Activated CD8-positive, alpha-beta T cell treated with anti-CD3 and anti-CD28 coated beads for 36 hours (primary cell): ENCODE results near the gene TTC28. TPM values are rescaled to one million over a fixed set of nuclear protein-coding genes. Genes with fewer than 3 reads are reported as not detected.
"Not testable (repeated sequence)": the region's sequence is repeated elsewhere in the genome, so short reads cannot be mapped to it uniquely, and the experiment has no call there.

ENCODE experiments used
- ATAC-seq: fragments of 200-7000 bp; cut with Tn5 transposase; one replicate; pipeline ENCODE4 v1.10.0; 2021; ENCODE audit warnings: mild to moderate bottlenecking, moderate library complexity
- CTCF ChIA-PET: fragments of 350-600 bp; sonication (Branson Sonifier 250); formaldehyde crosslinking; loops from one replicate; lab custom pipeline; 2021; ENCODE audit warnings: antibody characterized with exemption; lab: Charles Lee
- POLR2A ChIA-PET: fragments of 350-600 bp; sonication (Branson Sonifier 250); formaldehyde crosslinking; loops from one replicate; lab custom pipeline; 2021; ENCODE audit warnings: antibody characterized with exemption; lab: Charles Lee
- DNase-seq: peaks from one replicate; pipeline ENCODE4 v3.0.0-alpha.2; 2020
- H3K27ac Mint-ChIP-seq: one replicate; pipeline ENCODE4 v1.8.0; 2021; ENCODE audit warnings: mild to moderate bottlenecking, mixed read lengths
- H3K27me3 Mint-ChIP-seq: one replicate; pipeline ENCODE4 v1.8.0; 2021; ENCODE audit warnings: mixed read lengths
- H3K36me3 Mint-ChIP-seq: one replicate; pipeline ENCODE4 v1.8.0; 2021; ENCODE audit warnings: low read depth, mixed read lengths
- H3K4me1 Mint-ChIP-seq: one replicate; pipeline ENCODE4 v1.8.0; 2021; ENCODE audit warnings: low read depth, mixed read lengths
- H3K4me3 Mint-ChIP-seq: one replicate; pipeline ENCODE4 v1.8.0; 2021; ENCODE audit warnings: mild to moderate bottlenecking, moderate library complexity, mixed read lengths
- H3K9me3 Mint-ChIP-seq: one replicate; pipeline ENCODE4 v1.8.0; 2021; ENCODE audit warnings: mixed read lengths
- intact Hi-C: fragments of 100-400 bp; cut with micrococcal nuclease; formaldehyde crosslinking; loops from one replicate; pipeline ENCODE4 v1.10.0; 2022
- total RNA-seq, 2 experiments: library from RNA; stranded (reverse); gene quantifications; one replicate each; pipeline ENCODE4 v1.2.3, GENCODE V29; 2021
- TF ChIP-seq, protein P1 (sequence below): fragments of 200-600 bp; IDR thresholded peaks from one replicate; pipeline ENCODE4 v1.8.0; 2022; ENCODE audit warnings: antibody characterized with exemption, mild to moderate bottlenecking

Gene TTC28
- total RNA-seq, 2 experiments from 2014 or later: 0.58 to 1.9 TPM

DNA sequence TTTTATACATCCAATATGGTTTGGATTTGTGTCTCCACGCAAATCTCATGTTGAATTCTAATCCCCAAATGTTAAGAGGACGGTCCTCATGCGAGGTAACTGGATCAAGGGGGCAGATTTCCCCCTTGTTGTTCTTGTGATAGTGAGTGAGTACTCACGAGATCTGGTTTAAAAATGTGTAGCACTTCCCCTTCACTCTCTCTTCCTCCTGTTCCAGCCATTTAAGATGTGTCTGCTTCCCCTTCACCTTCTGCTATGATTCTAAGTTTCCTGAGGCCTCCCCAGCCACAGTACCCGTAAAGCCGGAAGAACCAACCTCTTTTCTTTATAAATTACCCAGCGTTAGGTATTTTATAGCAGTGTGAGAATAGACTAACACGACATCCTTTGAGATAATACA, 98.6 kb downstream of the TTC28 start:
- DNase-seq: no peak
- intact Hi-C loops: no loop called here
- ATAC-seq: no peak
- no peak overlapping the region for H3K4me3 Mint-ChIP-seq
- TF ChIP-seq, protein P1, sequence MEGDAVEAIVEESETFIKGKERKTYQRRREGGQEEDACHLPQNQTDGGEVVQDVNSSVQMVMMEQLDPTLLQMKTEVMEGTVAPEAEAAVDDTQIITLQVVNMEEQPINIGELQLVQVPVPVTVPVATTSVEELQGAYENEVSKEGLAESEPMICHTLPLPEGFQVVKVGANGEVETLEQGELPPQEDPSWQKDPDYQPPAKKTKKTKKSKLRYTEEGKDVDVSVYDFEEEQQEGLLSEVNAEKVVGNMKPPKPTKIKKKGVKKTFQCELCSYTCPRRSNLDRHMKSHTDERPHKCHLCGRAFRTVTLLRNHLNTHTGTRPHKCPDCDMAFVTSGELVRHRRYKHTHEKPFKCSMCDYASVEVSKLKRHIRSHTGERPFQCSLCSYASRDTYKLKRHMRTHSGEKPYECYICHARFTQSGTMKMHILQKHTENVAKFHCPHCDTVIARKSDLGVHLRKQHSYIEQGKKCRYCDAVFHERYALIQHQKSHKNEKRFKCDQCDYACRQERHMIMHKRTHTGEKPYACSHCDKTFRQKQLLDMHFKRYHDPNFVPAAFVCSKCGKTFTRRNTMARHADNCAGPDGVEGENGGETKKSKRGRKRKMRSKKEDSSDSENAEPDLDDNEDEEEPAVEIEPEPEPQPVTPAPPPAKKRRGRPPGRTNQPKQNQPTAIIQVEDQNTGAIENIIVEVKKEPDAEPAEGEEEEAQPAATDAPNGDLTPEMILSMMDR: no peak
- POLR2A ChIA-PET: no interaction called here
- no peaks in the 10 kb centered on the region for H3K9me3 Mint-ChIP-seq
- CTCF ChIA-PET: no interaction called here
- H3K27me3 Mint-ChIP-seq: peaks cover 23% of the 10 kb centered on the region
- H3K27ac Mint-ChIP-seq: no peak overlapping the region
- H3K36me3 Mint-ChIP-seq: no peaks in the 10 kb centered on the region
- H3K4me1 Mint-ChIP-seq: no peaks in the 10 kb centered on the region

GRCh38 chr22:28576162-28576561, 103.5 kb downstream of the TTC28 start:
- Mint-ChIP-seq H3K27me3 (peaks cover 32% of the 10 kb centered on the region), H3K4me3 (no peak overlapping the region), H3K36me3 (no peaks in the 10 kb centered on the region), H3K4me1 (no peaks in the 10 kb centered on the region), H3K27ac (no peak overlapping the region), H3K9me3 (no peaks in the 10 kb centered on the region)
- DNase-seq: no peak
- ChIA-PET POLR2A (no interaction called here), CTCF (interaction anchor here (0.6 to 1.0 kb wide), 2 partner anchors 8 to 578 kb away, joined by 3 read pairs; no protein-coding TSS in a partner anchor)
- ATAC-seq: no peak
- intact Hi-C loops: no loop called here
- TF ChIP-seq, protein P1: no peak

- no peaks in the 10 kb centered on the region for H3K9me3 Mint-ChIP-seq
- TF ChIP-seq, protein P1: no peak
- CTCF ChIA-PET: interaction anchor here (1.3 kb wide), 1 partner anchor 255 kb away, joined by 3 read pairs; no protein-coding TSS in a partner anchor
- no peak overlapping the region for H3K4me3 Mint-ChIP-seq
- ATAC-seq: no peak
- H3K27ac Mint-ChIP-seq: no peak overlapping the region
- intact Hi-C loops: no loop called here
- no peaks in the 10 kb centered on the region for H3K4me1 Mint-ChIP-seq
- peaks cover 32% of the 10 kb centered on the region for H3K27me3 Mint-ChIP-seq
- DNase-seq: no peak
- POLR2A ChIA-PET: interaction anchor here (1.4 kb wide), 1 partner anchor 10 kb away, joined by 3 read pairs; no protein-coding TSS in a partner anchor
- H3K36me3 Mint-ChIP-seq: no peaks in the 10 kb centered on the region
These were observed 105.4 kb downstream of the TTC28 start for GRCh38 chr22:28574159-28574788.

GRCh38 chr22:28570696-28571373, 108.8 kb downstream of the TTC28 start:
- intact Hi-C loops: no loop called here
- DNase-seq (no peak), ATAC-seq (no peak)
- Mint-ChIP-seq H3K27ac (no peak overlapping the region), H3K9me3 (no peaks in the 10 kb centered on the region), H3K27me3 (peaks cover 20% of the 10 kb centered on the region), H3K4me3 (no peak overlapping the region), H3K4me1 (no peaks in the 10 kb centered on the region), H3K36me3 (no peaks in the 10 kb centered on the region)
- CTCF ChIA-PET: no interaction called here
- TF ChIP-seq, protein P1: no peak
- POLR2A ChIA-PET: no interaction called here

DNA sequence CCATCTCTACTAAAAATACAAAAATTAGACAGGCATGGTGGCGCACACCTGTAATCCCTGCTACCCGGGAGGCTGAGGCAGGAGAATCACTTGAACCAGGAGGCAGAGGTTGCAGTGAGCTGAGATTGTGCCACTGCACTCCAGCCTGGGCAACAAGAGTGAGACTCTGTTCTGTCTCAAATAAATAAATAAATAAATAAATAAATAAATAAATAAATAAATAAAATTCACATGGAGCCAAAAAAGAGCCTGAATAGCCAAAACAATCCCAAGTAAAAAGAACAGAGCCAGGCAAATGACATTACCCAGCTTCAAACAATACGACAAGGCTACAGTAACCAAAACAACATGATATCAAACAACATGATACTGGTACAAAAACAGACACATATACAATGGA, 110.7 kb downstream of the TTC28 start:
- H3K36me3 Mint-ChIP-seq, DNase-seq, H3K27me3 Mint-ChIP-seq, POLR2A ChIA-PET, H3K9me3 Mint-ChIP-seq, CTCF ChIA-PET, intact Hi-C loops, H3K27ac Mint-ChIP-seq, H3K4me1 Mint-ChIP-seq, ATAC-seq, H3K4me3 Mint-ChIP-seq: not testable (repeated sequence)
